Osteocyte (in vitro differentiated cells): ENCODE results near the gene UBAC2. TPM values are rescaled to one million over a fixed set of nuclear protein-coding genes. Genes with fewer than 3 reads are reported as not detected.

ENCODE experiments used
- DNase-seq: peaks from one replicate; pipeline ENCODE4 v3.0.0; 2021; ENCODE audit warnings: mixed read lengths; ENCODE audit not compliant: unreplicated experiment; ENCODE audit errors: extremely low spot score
- H3K27ac Mint-ChIP-seq: one replicate; pipeline ENCODE4 v1.8.0; 2021; ENCODE audit warnings: mild to moderate bottlenecking, mixed read lengths; ENCODE audit not compliant: unreplicated experiment
- H3K27me3 Mint-ChIP-seq: one replicate; pipeline ENCODE4 v1.8.0; 2021; ENCODE audit warnings: mixed read lengths; ENCODE audit not compliant: unreplicated experiment
- H3K36me3 Mint-ChIP-seq: one replicate; pipeline ENCODE4 v1.8.0; 2021; ENCODE audit warnings: mixed read lengths; ENCODE audit not compliant: unreplicated experiment
- H3K4me1 Mint-ChIP-seq: one replicate; pipeline ENCODE4 v1.8.0; 2021; ENCODE audit warnings: mixed read lengths; ENCODE audit not compliant: unreplicated experiment
- H3K4me3 Mint-ChIP-seq: one replicate; pipeline ENCODE4 v1.8.0; 2021; ENCODE audit warnings: mild to moderate bottlenecking, moderate library complexity, mixed read lengths; ENCODE audit not compliant: unreplicated experiment
- H3K9me3 Mint-ChIP-seq: one replicate; pipeline ENCODE4 v1.8.0; 2021; ENCODE audit warnings: mixed read lengths; ENCODE audit not compliant: unreplicated experiment
- total RNA-seq: library from RNA; stranded (reverse); gene quantifications from 2 replicates; pipeline ENCODE4 v1.2.1, GENCODE V29; 2021
- TF ChIP-seq, protein P1 (sequence below): fragments of 200-600 bp; sonication (generic); IDR thresholded peaks from 2 replicates; pipeline ENCODE4 v1.5.0; 2021; ENCODE audit warnings: antibody characterized with exemption, mild to moderate bottlenecking, moderate library complexity

Gene UBAC2
- total RNA-seq, 1 donor from 2014 or later = 64.0 TPM

DNA sequence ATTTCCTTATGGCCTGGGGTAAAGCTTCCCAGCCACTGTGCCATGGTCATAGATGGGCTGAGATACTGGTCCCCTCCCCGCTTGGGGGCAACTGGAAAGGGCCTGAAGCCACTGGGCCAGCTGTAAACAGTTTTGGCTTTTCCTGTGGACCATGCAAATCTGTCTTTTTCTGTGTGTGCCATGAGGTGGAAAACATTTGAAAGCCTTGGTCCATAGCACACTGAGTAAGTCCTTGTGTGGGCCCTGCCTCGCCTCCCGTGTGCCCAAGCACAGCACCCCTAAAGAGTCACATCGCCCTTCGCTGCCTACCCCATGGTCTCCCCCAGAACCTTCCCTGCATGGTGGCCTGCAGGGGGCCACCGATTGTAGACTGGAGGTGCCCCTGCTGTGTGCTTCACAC, 158.9 kb downstream of the UBAC2 start:
- TF ChIP-seq, protein P1, sequence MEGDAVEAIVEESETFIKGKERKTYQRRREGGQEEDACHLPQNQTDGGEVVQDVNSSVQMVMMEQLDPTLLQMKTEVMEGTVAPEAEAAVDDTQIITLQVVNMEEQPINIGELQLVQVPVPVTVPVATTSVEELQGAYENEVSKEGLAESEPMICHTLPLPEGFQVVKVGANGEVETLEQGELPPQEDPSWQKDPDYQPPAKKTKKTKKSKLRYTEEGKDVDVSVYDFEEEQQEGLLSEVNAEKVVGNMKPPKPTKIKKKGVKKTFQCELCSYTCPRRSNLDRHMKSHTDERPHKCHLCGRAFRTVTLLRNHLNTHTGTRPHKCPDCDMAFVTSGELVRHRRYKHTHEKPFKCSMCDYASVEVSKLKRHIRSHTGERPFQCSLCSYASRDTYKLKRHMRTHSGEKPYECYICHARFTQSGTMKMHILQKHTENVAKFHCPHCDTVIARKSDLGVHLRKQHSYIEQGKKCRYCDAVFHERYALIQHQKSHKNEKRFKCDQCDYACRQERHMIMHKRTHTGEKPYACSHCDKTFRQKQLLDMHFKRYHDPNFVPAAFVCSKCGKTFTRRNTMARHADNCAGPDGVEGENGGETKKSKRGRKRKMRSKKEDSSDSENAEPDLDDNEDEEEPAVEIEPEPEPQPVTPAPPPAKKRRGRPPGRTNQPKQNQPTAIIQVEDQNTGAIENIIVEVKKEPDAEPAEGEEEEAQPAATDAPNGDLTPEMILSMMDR = no peak
- Mint-ChIP-seq H3K27me3 (no peaks in the 10 kb centered on the region), H3K4me3 (no peak overlapping the region), H3K9me3 (no peaks in the 10 kb centered on the region), H3K27ac (no peak overlapping the region), H3K4me1 (peaks cover 30% of the 10 kb centered on the region), H3K36me3 (peaks cover 13% of the 10 kb centered on the region)
- DNase-seq = no peak

GRCh38 chr13:99360696-99361095, 160.0 kb downstream of the UBAC2 start:
- H3K4me1 Mint-ChIP-seq = peaks cover 30% of the 10 kb centered on the region
- TF ChIP-seq, protein P1 = no peak
- DNase-seq = no peak
- no peaks in the 10 kb centered on the region for H3K9me3 Mint-ChIP-seq
- no peaks in the 10 kb centered on the region for H3K27me3 Mint-ChIP-seq
- H3K4me3 Mint-ChIP-seq = no peak overlapping the region
- H3K36me3 Mint-ChIP-seq = peaks cover 13% of the 10 kb centered on the region
- H3K27ac Mint-ChIP-seq = peak overlapping the region; percentile 9

DNA sequence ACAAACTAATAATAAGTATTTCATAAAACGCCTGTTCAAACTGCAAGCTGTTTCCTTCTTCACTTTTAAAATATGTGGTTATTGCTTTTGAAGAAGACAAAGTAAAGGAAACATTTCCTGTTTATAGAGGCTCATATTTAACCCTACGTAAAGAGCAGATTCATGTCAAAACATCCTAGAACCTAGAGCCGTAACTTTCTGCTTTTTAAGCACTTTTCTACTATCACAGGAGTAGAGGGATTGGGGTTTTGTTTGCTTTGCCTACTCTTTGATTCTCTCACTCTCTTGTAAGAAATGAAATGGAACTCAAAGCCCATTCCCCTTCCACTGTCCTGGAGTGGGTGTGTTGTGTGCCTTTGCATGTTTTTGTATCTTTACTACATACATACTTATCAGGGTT, 160.5 kb downstream of the UBAC2 start:
- Mint-ChIP-seq H3K27me3 (no peaks in the 10 kb centered on the region), H3K4me3 (no peak overlapping the region), H3K36me3 (peaks cover 13% of the 10 kb centered on the region), H3K9me3 (no peaks in the 10 kb centered on the region), H3K27ac (peak overlapping the region; percentile 71), H3K4me1 (peaks cover 25% of the 10 kb centered on the region)
- TF ChIP-seq, protein P1 = no peak
- no peak for DNase-seq

- H3K27ac Mint-ChIP-seq = no peak overlapping the region
- H3K27me3 Mint-ChIP-seq = no peaks in the 10 kb centered on the region
- DNase-seq = no peak
- no peak overlapping the region for H3K4me3 Mint-ChIP-seq
- peaks cover 13% of the 10 kb centered on the region for H3K36me3 Mint-ChIP-seq
- TF ChIP-seq, protein P1 = no peak
- H3K9me3 Mint-ChIP-seq = no peaks in the 10 kb centered on the region
- peaks cover 13% of the 10 kb centered on the region for H3K4me1 Mint-ChIP-seq
Measured at GRCh38 chr13:99362362-99362761, 161.7 kb downstream of the UBAC2 start.

DNA sequence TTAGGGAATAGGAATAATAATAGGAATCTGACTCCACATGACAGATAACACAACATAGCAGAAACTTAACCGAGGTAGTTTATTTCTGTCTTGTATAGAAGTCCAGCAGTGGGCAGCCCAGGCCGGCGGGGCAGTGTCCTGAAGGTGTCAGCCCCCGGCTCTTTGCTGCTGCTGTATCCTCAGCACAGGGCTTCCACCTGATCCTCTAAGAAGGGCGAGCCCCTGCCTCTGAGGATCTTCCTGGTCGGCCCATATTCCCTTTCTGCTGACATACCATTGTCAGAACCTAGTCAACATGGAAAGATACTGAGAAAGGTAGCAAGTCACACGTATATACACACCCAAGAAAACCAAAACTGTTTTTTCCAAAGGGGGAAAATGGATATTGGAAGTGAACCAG, 162.7 kb downstream of the UBAC2 start:
- H3K27ac Mint-ChIP-seq = no peak overlapping the region
- H3K4me1 Mint-ChIP-seq = peaks cover 6% of the 10 kb centered on the region
- H3K9me3 Mint-ChIP-seq = no peaks in the 10 kb centered on the region
- TF ChIP-seq, protein P1 = no peak
- H3K27me3 Mint-ChIP-seq = no peaks in the 10 kb centered on the region
- H3K4me3 Mint-ChIP-seq = no peak overlapping the region
- H3K36me3 Mint-ChIP-seq = peaks cover 19% of the 10 kb centered on the region
- DNase-seq = no peak
